H1 (cell line): Measurements from ENCODE around the gene PAPOLG.

ENCODE experiments used
- BCL11A ChIP-seq, 2 experiments: IDR thresholded peaks; one replicate each; pipeline ENCODE4 v1.6.1; 2011; ENCODE audit warnings: low read depth in 2 of 2, low read length in 2 of 2, mild to moderate bottlenecking in 2 of 2
- EGR1 ChIP-seq: IDR thresholded peaks from 2 replicates; pipeline ENCODE4 v1.6.1; 2011; ENCODE audit warnings: low read depth, low read length, borderline replicate concordance
- JUND ChIP-seq: IDR thresholded peaks from 2 replicates; pipeline ENCODE4 v1.6.1; 2011; ENCODE audit warnings: mild to moderate bottlenecking, improper control_type of control experiment, low read length
- KDM5A ChIP-seq: fragments of 200-600 bp; IDR thresholded peaks from 2 replicates; pipeline ENCODE4 v1.7.1; 2012; ENCODE audit warnings: mild to moderate bottlenecking, low read length, inconsistent platforms, mixed read lengths
- MAX ChIP-seq: IDR thresholded peaks from 2 replicates; pipeline ENCODE4 v1.6.1; 2012; ENCODE audit warnings: inconsistent platforms
- SP1 ChIP-seq: IDR thresholded peaks from 2 replicates; pipeline ENCODE4 v1.6.1; 2011; ENCODE audit warnings: low read depth, low read length
- TEAD4 ChIP-seq: IDR thresholded peaks from 2 replicates; pipeline ENCODE4 v1.6.1; 2012; ENCODE audit warnings: low read depth, low read length, inconsistent platforms, mixed read lengths
- YY1 ChIP-seq: IDR thresholded peaks from 2 replicates; pipeline ENCODE4 v1.6.1; 2011; ENCODE audit warnings: low read depth, mild to moderate bottlenecking, low read length
- TF ChIP-seq, protein P1 (sequence below), 3 experiments: IDR thresholded peaks; 1 replicate in 2 of 3; 2 replicates in 1 of 3; pipeline versions ENCODE4 v1.5.1 to v1.6.1; 2011; ENCODE audit warnings: low read length in 3 of 3, mild to moderate bottlenecking in 3 of 3, inconsistent platforms in 2 of 3, low read depth in 1 of 3, moderate library complexity in 1 of 3; ENCODE audit not compliant: insufficient read depth in 1 of 3; ENCODE audit errors: control extremely low read depth in 1 of 3

DNA sequence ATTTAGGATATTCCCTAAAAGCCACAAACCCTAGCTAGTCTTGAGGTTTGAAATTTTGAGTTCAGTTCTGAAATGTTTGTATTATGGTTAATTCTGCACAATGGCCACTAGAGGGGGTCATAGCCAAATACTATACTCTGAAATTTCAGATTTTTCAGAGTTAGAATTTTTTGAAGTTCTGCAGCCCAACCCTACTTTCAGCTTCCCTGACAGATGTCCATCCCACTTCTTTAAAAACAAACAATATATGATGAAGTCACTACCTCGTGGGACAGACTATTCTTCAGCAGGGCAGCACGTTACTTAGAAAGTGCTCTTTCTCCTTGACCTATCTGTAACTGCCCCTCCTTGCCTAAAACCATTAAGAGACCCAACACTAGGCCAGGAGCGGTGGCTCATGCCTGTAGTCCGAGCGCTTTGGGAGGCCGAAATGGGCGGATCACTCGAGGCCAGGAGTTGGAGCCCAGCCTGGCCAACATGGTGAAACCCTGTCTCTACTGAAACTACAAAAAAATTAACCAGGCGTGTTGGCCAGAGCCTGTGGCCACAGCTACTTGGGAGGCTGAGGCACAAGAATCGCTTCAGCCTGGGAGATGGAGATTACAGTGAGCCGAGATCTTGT is 48.2 kb upstream of the PAPOLG start:
- TF ChIP-seq JUND (no peak), YY1 (no peak), TEAD4 (no peak), SP1 (no peak), KDM5A (no peak), EGR1 (no peak), BCL11A (IDR thresholded peaks at IDR 0.05; ENCODE audit: low read depth in 2 of 2, low read length in 2 of 2) (no peak), MAX (no peak)
- TF ChIP-seq, protein P1, sequence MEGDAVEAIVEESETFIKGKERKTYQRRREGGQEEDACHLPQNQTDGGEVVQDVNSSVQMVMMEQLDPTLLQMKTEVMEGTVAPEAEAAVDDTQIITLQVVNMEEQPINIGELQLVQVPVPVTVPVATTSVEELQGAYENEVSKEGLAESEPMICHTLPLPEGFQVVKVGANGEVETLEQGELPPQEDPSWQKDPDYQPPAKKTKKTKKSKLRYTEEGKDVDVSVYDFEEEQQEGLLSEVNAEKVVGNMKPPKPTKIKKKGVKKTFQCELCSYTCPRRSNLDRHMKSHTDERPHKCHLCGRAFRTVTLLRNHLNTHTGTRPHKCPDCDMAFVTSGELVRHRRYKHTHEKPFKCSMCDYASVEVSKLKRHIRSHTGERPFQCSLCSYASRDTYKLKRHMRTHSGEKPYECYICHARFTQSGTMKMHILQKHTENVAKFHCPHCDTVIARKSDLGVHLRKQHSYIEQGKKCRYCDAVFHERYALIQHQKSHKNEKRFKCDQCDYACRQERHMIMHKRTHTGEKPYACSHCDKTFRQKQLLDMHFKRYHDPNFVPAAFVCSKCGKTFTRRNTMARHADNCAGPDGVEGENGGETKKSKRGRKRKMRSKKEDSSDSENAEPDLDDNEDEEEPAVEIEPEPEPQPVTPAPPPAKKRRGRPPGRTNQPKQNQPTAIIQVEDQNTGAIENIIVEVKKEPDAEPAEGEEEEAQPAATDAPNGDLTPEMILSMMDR (IDR thresholded peaks at IDR 0.05; ENCODE audit: control extremely low read depth in 1 of 3, insufficient read depth in 1 of 3, low read depth in 1 of 3, low read length in 3 of 3) = peak in 2 of 3 experiments; percentile 34 to 51; a peak in 2 of 4 replicates
